ENCODE results near the gene MXD4. TPM values are rescaled to one million over a fixed set of nuclear protein-coding genes. Genes with fewer than 3 reads are reported as not detected.

MXD4 gene
- polyA plus RNA-seq, 1 experiment, result 46.0 TPM

DNA sequence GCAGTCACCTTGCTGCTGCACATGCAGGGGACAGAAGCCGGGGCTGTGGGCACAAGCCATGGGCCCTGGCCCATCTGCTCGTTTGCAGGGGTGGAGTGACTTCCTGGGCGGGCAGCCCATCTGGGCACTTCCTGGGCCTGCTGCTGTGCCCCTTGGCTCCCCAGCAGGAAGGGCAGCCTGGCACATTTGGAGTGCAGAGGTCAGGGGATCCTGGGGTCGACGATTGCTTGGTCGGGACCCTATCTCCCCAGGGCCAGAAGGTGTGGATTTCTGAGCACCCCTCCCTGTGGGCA lies 10.9 kb upstream of the MXD4 start:
- no peaks in the 10 kb centered on the region; the same call in 1 of the 2 replicates for H3K9me3 ChIP-seq (ENCODE audit: control insufficient read depth, insufficient read depth, low read length)
- ChIA-PET POLR2A (no interaction called here), CTCF (no interaction called here)
- peaks cover 7% of the 10 kb centered on the region for H3K27me3 ChIP-seq (ENCODE audit: control insufficient read depth, insufficient read depth, low read length)
- no peak overlapping the region for H3K4me3 ChIP-seq (ENCODE audit: low read depth, low read length)
- TF ChIP-seq, protein P1, sequence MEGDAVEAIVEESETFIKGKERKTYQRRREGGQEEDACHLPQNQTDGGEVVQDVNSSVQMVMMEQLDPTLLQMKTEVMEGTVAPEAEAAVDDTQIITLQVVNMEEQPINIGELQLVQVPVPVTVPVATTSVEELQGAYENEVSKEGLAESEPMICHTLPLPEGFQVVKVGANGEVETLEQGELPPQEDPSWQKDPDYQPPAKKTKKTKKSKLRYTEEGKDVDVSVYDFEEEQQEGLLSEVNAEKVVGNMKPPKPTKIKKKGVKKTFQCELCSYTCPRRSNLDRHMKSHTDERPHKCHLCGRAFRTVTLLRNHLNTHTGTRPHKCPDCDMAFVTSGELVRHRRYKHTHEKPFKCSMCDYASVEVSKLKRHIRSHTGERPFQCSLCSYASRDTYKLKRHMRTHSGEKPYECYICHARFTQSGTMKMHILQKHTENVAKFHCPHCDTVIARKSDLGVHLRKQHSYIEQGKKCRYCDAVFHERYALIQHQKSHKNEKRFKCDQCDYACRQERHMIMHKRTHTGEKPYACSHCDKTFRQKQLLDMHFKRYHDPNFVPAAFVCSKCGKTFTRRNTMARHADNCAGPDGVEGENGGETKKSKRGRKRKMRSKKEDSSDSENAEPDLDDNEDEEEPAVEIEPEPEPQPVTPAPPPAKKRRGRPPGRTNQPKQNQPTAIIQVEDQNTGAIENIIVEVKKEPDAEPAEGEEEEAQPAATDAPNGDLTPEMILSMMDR (IDR thresholded peaks at IDR 0.05; ENCODE audit: low read depth, low read length), result no peak
- H3K27ac ChIP-seq (ENCODE audit: low read depth, low read length), result no peak overlapping the region
- no peak for DNase-seq (ENCODE audit: low read depth, low spot score)

DNA sequence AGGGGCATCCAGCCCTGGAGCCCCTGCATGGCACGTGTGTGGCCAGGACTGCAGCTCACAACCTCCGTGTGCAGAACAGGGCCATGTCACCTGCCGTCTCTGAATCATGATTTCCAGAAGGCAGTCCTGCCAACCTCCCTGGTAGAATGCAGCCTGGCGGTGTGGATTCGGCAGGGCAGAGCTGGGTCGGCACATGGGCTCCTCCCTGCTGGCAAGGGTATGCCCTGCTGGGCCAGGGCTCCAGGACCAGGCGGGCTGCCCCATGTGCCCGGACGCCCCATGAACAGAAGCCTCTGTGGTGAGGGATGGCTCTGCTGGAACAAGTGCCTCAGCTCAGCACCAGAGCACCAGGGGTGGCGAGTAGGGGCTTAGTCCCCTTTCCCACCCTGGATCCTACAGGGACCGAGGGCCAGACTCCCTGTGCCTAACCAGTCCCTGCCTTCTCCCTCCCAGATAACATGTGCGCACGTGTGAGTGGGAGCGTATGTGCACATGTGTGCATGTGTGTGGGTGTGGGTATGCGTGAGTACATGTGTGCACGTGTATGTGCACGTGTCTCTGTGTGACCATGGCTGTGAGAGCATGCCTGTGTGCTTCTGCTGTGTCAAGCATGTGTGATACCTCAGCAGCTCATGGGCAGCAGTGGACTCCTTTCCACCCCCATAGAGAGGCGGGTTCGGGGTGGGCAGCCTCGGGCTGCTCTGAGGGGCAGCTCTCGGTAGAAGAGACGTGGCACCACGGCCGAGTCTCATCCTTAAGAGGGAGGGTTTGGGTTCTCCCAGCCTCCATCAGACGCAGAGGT lies 10.3 kb upstream of the MXD4 start:
- POLR2A ChIA-PET, result interaction anchor here (1.8 kb wide), 1 partner anchor 10 kb away, joined by 4 read pairs; the partner anchor contains the start of gene MXD4
- DNase-seq (ENCODE audit: low read depth, low spot score), result no peak
- CTCF ChIA-PET, result no interaction called here
- no peaks in the 10 kb centered on the region; the same call in 1 of the 2 replicates for H3K9me3 ChIP-seq (ENCODE audit: control insufficient read depth, insufficient read depth, low read length)
- H3K4me3 ChIP-seq (ENCODE audit: low read depth, low read length), result no peak overlapping the region
- H3K27me3 ChIP-seq (ENCODE audit: control insufficient read depth, insufficient read depth, low read length), result peaks cover 7% of the 10 kb centered on the region
- TF ChIP-seq, protein P1 (IDR thresholded peaks at IDR 0.05; ENCODE audit: low read depth, low read length), result no peak
- H3K27ac ChIP-seq (ENCODE audit: low read depth, low read length), result no peak overlapping the region

DNA sequence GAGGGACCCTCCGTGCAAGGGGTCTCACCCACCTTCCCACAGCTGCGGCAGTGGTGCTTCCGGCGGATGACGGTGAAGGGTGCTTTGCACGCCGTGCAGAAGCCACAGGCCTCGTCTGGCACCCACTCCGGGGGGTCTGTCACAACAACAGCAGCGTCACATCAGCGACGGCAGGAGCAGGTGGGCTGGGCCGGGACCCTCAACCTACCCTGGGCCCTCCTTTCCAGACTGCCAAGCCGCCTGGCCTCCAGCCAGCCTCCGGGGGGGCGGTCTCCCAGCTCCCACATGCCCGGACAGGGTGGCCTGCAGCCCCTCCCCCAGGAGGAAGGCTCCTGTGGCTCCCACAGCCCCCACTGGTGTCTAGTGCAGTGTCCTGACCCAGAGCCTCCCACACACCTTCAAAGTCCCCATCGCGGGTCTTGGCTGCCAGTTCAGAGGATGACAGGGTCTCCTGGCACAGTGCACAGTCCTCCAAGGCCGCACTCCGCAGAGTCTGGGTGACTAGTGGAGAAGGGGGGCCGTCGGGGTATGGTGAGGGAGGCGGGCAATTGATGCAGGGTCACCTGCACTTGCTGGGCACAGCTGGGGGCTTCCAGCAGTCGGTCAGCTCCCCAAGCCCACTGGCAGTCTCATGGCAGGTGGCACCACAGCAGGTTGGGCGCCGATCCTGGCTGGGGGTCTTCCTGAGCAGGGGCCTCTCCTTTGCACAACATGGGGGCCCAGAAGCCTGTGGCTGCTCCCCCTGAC lies 9.5 kb upstream of the MXD4 start:
- H3K9me3 ChIP-seq (ENCODE audit: control insufficient read depth, insufficient read depth, low read length), result no peaks in the 10 kb centered on the region; the same call in 1 of the 2 replicates
- POLR2A ChIA-PET, result interaction anchor here (1.8 kb wide), 1 partner anchor 9 kb away, joined by 4 read pairs; the partner anchor contains the start of gene MXD4
- H3K4me3 ChIP-seq (ENCODE audit: low read depth, low read length), result no peak overlapping the region
- TF ChIP-seq, protein P1 (IDR thresholded peaks at IDR 0.05; ENCODE audit: low read depth, low read length), result no peak
- DNase-seq (ENCODE audit: low read depth, low spot score), result no peak
- CTCF ChIA-PET, result no interaction called here
- H3K27me3 ChIP-seq (ENCODE audit: control insufficient read depth, insufficient read depth, low read length), result peaks cover 7% of the 10 kb centered on the region
- H3K27ac ChIP-seq (ENCODE audit: low read depth, low read length), result no peak overlapping the region

DNA sequence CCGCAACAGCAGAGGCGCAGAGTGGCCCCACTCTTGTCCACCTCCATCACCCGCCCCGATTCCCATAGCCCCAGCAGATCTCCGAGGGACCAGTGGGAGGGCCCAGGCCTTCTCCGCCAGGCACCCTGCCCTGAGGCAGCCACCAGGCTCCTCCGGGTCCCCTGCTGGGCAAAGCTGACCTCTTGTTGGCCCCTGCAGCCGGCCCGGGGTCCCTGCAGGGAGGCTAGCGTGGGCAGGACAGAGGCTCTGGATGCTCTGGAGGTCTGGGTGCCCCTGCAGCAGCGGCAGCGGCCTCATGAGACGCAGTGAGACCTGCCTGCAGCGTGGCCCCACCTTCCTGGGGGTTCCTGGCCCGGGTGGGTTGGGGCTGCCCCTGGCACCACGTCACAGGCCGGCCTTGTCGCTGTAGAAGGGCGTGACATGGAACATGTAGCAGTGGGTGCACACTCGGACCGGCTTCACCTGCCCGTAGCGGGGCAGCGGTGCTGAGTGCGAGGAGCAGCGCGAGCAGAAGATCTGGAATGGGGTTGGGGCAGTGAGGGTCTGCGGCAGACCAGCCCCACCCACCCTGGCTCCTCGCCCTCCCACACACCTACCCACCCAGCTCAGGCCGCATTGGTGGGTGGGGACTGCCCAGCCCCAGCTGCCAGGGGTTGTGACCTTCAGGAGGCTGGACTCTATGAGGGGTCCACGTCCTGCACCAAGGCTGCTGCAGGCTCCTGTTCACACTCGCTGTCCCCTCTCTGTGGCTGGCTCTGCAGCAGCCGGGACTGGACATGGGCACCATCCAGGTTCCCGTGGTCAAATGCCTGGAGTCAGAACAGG lies 8.6 kb upstream of the MXD4 start:
- no peak for DNase-seq (ENCODE audit: low read depth, low spot score)
- no peak overlapping the region for H3K27ac ChIP-seq (ENCODE audit: low read depth, low read length)
- CTCF ChIA-PET, result no interaction called here

More for the DNA sequence above, 8.6 kb upstream of the MXD4 start:
- H3K4me3 ChIP-seq (ENCODE audit: low read depth, low read length), result no peak overlapping the region
- TF ChIP-seq, protein P1 (IDR thresholded peaks at IDR 0.05; ENCODE audit: low read depth, low read length), result no peak
- POLR2A ChIA-PET, result interaction anchor here (1.8 kb wide), 1 partner anchor 8 kb away, joined by 4 read pairs; the partner anchor contains the start of gene MXD4
- no peaks in the 10 kb centered on the region; the same call in 1 of the 2 replicates for H3K9me3 ChIP-seq (ENCODE audit: control insufficient read depth, insufficient read depth, low read length)
- H3K27me3 ChIP-seq (ENCODE audit: control insufficient read depth, insufficient read depth, low read length), result peaks cover 2% of the 10 kb centered on the region

Data from AG04450 (cell line).